ENCODE measurements around the gene CDH7.

The CDH7 gene, protein sequence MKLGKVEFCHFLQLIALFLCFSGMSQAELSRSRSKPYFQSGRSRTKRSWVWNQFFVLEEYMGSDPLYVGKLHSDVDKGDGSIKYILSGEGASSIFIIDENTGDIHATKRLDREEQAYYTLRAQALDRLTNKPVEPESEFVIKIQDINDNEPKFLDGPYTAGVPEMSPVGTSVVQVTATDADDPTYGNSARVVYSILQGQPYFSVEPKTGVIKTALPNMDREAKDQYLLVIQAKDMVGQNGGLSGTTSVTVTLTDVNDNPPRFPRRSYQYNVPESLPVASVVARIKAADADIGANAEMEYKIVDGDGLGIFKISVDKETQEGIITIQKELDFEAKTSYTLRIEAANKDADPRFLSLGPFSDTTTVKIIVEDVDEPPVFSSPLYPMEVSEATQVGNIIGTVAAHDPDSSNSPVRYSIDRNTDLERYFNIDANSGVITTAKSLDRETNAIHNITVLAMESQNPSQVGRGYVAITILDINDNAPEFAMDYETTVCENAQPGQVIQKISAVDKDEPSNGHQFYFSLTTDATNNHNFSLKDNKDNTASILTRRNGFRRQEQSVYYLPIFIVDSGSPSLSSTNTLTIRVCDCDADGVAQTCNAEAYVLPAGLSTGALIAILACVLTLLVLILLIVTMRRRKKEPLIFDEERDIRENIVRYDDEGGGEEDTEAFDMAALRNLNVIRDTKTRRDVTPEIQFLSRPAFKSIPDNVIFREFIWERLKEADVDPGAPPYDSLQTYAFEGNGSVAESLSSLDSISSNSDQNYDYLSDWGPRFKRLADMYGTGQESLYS

DNA sequence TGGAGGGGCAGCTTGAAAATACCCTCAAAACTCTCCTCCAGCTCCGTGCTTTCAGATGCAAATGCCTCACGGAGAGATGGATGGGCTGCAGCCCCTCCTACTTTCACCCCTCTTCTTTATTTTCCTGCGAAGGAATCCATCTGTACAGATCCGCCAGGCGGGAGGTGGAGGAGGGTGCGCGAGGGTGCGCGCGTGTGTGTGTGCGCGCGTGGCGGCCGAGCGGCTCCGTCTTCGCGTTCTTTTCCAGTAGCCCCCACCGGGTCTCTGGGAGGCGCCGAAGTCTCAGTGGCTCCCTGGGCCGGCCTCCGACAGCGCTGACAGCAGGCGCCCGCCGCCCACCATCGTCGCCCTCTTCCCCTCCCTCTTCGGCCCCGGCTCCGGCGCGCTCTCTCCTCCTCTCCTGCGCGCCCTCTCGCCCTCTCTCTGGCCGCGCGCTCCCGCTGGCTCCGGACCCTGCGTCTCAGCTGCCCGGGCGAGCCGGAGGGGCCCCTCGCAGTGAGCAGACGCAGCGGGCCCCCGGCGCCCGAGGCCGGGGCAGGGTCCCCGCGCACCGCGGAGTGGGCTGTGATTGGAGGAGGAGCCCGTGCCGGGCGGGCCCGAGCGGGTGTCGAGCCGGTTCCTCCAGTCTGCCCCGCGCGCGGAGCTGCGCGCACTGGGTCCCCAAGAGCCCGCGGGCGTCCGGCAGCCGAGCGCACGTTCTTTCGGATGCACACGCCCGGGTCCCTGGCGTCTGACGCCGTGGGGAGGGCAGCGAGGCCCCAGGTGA is at the start of gene CDH7:
Gene CDH7, plus strand, starts transcription at position 624 of the 766 bp plus-strand sequence. CDS start 11,831 bp downstream, outside the sequence.
- peak in 11 of 51 donors; percentile 1 to 54 (median 18) for DNase-seq

- DNase-seq = no peak
These were observed 46.8 kb upstream of the CDH7 start for GRCh38 chr18:65704046-65704445.

DNA sequence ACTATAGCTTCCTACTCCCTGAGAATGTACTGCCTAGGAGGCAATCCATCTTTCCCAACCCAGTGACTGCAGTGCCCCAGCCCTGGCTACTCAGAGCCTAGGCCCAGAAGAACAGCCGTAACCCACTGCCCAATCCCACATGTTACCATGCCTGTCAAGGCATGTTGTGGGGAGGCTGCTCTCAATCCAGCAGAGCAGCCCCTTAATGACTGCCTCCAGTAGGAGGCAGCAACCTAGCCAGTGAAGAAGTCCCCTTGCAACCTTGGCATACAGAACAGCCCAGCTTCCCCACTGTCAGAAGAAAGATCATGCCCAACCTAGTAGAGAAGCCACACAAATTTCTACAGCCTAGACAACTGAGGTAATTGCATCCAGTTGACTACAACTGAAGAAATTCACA is 44.2 kb upstream of the CDH7 start:
- no peak for DNase-seq

- no peak for DNase-seq
These were observed 39.3 kb upstream of the CDH7 start for GRCh38 chr18:65711493-65711892.

DNA sequence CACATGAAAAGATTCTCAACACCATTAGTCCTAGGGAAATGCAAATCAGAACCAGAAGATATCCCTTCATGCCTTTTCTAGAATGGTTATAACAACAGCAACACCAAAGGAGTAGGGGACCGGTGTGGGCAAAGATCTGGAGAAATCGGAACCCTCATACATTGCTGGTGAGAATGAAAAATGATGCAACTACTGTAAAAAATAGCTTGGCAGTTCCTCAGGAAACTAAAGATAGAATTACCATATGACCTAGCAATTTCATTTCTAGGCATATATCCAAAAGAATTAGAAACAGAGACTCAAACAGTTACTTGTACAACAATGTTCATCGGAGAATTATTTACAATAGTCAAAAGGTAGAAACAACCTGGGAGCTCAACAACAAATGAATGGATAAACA is 29.2 kb upstream of the CDH7 start:
- DNase-seq = no peak

DNA sequence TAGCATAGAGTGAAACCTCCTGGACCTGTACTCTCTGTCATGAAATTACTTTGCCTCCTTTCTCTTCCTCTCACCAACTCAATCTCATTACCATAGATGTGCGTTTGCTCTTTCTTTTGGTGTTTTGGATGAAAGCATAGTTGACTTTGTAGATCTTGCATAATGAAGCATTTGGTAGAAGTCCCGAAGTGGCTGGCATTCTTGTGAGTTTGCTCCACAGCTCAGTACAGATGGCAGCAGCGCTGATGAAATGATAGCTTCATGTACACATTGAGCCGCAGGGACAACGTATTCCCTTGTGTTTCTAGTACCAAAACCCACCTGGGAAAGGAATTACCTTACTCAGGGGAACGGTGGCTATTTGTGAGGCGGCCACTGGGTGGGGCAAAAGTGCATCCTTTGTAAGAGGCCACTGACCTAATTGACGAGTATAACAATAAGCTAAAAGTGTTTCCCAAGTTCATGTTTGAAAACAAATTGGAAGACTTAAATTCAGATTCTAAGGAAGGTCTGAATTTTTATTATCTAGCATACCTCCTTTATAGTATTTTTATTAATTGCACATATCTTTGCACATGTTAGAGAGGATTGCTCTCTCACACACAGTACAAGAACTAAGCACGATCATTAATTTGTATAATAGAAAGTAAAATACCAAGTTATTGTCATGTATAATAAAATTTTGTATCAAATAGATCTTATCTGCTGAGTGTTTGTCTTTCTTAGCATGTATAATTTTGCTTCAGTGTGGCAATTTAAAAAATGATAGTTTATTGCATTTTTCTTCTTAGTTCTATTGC is 25.4 kb upstream of the CDH7 start:
- peak in 10 of 51 donors; percentile 2 to 29 (median 6) for DNase-seq

GRCh38 chr18:65735155-65735554 is 15.7 kb upstream of the CDH7 start:
- no peak for DNase-seq

- DNase-seq = no peak
These were observed 13.3 kb upstream of the CDH7 start for GRCh38 chr18:65737471-65737955.

GRCh38 chr18:65746936-65747335 is 3.9 kb upstream of the CDH7 start:
- no peak for DNase-seq

GRCh38 chr18:65748321-65748720 is 2.5 kb upstream of the CDH7 start:
- no peak for DNase-seq

DNA sequence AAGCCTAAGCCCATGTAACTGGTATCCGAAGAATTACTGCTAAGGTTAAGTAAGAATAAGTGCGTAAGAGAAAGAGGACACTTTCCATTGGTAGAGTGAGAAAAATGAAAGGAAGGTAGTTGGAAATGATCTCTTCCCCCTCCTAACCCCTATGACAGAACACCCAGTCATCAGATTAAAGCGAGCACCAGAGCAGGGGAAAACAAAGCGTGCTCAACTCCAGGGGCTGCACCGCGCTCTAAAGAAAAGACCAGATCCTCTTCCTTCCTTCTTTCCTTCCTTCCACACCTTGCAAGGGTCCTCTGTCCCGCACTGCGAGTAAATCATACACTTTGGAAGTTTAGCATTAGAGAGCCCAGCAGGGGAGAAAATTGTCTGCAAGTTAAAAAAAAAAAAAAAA is 971 bp upstream of the CDH7 start:
- DNase-seq = no peak

DNA sequence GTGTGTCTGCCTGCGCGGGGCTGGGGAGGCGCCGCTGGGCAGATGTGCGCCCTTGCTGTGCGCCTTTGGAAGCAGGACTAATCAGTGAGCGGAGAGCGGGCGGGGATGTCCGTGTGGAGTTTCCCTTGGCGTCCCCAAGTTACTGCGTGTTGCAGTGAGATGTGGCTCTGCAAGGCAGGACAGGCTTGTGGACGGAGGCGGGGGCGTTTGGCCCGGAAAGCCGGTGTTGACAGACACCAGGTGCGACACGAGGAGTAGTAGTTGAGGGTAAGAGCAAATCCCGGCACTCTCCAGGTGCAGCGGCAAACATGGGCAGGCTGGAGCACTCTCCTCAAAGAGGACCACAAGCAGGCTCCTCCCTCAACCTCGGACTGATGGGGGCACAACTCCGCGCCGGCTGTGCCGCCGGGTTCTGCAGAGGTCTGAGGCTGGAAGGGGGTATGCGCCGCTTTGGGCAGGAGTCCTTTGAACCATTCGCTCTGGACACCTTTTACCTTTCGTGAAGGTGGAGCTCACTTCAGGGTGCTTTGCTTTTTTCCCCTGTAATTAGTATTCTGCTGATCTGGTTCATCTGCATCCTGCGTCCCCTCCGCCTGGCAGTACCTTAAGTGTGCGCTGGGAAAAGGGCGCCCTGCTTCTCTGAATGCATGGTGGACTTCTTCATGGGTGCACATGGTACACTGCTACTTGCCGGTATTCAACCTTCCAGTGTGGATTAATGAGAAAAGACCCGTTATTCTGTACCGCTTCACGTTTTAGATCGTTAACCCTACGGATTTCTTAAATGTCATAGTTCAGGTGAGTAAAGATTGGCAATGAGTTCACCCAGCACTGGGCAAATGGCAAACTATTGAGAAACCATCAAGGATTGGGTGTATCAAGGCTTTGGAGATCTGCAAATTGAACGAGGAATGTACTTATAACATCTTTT is 608 bp downstream of the CDH7 start:
- peak in 7 of 51 donors; percentile 6 to 53 (median 14) for DNase-seq

DNA sequence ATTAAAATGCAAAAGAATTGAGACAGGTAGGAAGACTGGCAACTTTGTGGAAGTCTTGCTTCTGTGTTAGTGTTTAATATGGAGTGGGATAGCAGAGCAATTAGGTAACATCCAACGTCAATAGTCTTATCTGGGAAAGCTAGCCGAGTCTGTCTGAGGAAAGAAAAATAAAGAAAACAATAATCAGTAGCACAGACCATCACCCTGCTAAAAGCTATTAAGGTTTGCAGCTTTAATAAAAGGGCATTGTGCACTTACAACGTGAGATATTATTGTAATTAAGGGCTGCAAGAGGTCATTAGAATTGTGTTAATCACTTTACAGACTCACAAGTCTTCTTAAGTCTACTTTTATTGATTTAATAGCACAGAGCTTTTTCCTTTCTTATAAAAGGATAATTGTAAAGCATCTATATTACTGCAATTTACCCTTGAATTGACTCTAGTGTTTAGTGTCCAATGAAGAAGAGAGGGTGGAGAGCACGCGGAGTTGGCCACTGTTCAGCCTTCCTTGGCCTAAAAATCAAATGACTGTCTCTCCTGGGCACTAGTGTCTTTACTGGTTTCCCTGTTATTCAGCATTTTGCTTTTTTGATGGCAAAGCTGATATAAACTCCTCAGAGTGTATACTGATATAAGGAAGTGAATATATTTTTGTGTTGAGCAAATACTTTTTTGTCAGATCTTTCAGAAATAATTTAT is 2.0 kb downstream of the CDH7 start:
- DNase-seq = no peak

GRCh38 chr18:65753520-65753919 is 2.7 kb downstream of the CDH7 start:
- DNase-seq = peak in 21 of 51 donors; percentile 1 to 50 (median 20)

DNA sequence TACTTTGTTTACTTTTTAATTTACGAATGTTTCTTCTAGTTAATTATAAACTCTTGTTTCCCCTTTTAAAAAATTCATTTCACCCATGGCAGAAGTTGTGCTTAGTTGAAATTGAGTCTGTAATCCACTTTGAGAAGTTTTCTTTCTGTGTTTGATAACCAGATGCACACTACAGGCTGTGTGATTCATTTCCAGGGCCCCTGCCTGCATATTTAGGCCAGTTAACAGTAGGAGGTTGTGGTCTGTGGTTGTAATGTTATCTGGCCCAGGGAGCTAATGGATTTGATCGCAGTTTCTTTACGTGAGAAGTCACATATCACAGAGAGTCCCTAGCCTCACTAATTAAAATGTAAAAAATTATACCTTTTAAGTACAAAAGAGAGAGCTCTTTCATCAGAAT is 3.3 kb downstream of the CDH7 start:
- peak in 1 of 51 donors; percentile 6 for DNase-seq

- no peak for DNase-seq
These were observed 4.8 kb downstream of the CDH7 start for GRCh38 chr18:65755616-65756015.

- DNase-seq = no peak
These were observed 9.6 kb downstream of the CDH7 start for GRCh38 chr18:65760457-65760856.

DNA sequence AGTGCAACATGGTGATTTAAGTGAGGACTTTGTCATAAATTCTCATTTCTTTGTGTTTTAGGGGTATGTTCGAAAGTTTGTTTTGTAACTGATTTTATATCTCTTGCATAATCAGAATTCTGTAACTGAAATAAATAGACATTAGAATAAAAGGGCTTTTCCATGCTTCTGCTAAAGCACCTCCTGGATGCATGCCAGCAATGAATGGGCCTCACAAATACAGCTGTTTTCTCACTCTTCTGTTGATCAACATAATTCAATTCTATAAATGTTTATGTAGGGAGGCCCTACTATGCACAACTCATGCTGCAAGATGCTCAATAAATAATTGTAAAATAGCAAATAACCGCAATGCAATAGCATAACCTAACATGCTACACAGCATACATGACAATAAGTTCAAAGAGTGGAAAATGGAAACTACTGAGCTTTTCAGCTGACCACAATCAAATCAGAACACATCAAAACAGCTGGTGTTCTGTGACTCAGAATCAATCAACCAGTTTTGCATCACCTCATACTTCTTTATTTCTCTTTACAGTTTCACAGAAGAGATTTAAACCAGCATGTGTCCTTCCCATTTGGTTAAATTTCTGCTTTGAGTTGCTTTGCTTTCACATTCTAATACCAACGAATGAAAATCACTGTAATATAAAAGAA is 11.0 kb downstream of the CDH7 start:
- DNase-seq = no peak
